ENCODE results near the gene ZCCHC8. TPM values are rescaled to one million over a fixed set of nuclear protein-coding genes. Genes with fewer than 3 reads are reported as not detected.

ZCCHC8 gene
- polyA plus RNA-seq, 2 of the 4 experiments (the other 2 are of a cell fraction) = 20.9 to 40.1 TPM

- TF ChIP-seq NR3C1 (IDR thresholded peaks at IDR 0.05) (no peak), HOXB13 (CRISPR knock-in tag; IDR thresholded peaks at IDR 0.05; ENCODE audit: low read depth) (no peak), HOXA7 (CRISPR knock-in tag; IDR thresholded peaks at IDR 0.05) (no peak), RCOR1 (IDR thresholded peaks at IDR 0.05; ENCODE audit: low read depth, low read length) (no peak), EHF (CRISPR knock-in tag; IDR thresholded peaks at IDR 0.05) (no peak), CTCF (IDR thresholded peaks at IDR 0.05) (no peak), EP300 (IDR thresholded peaks at IDR 0.05) (no peak), HEYL (CRISPR knock-in tag; IDR thresholded peaks at IDR 0.05) (no peak)
- TF ChIP-seq, protein P1, sequence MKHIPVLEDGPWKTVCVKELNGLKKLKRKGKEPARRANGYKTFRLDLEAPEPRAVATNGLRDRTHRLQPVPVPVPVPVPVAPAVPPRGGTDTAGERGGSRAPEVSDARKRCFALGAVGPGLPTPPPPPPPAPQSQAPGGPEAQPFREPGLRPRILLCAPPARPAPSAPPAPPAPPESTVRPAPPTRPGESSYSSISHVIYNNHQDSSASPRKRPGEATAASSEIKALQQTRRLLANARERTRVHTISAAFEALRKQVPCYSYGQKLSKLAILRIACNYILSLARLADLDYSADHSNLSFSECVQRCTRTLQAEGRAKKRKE (CRISPR knock-in tag; IDR thresholded peaks at IDR 0.05; ENCODE audit: low read depth) = no peak
- ATAC-seq (no peak), FAIRE-seq (no peak), DNase-seq (ENCODE audit: low read depth in 1 of 2, low spot score in 1 of 2) (no peak)
- ChIA-PET POLR2A (interaction anchor here (0.6 kb wide), 1 partner anchor 311 kb away, joined by 4 read pairs; the partner anchor contains the start of gene DIABLO), CTCF (interaction anchor here (0.7 to 1.1 kb wide), 2 partner anchors 216 to 401 kb away, joined by 3 read pairs; partner anchors contain the start of gene DENR)
- 90% methylated on average over 4 of the region's 4 CpGs for WGBS (ENCODE audit: missing lambda C conversion rate)
- H3K9me3 ChIP-seq = no peaks in the 10 kb centered on the region
- no peak overlapping the region for H3K27ac ChIP-seq
- no peak overlapping the region for H3K4me3 ChIP-seq
- no peak overlapping the region for H3K4me2 ChIP-seq
- H3K4me1 ChIP-seq = no peaks in the 10 kb centered on the region
Measured at GRCh38 chr12:122537021-122537420, 36.3 kb upstream of the ZCCHC8 start.

DNA sequence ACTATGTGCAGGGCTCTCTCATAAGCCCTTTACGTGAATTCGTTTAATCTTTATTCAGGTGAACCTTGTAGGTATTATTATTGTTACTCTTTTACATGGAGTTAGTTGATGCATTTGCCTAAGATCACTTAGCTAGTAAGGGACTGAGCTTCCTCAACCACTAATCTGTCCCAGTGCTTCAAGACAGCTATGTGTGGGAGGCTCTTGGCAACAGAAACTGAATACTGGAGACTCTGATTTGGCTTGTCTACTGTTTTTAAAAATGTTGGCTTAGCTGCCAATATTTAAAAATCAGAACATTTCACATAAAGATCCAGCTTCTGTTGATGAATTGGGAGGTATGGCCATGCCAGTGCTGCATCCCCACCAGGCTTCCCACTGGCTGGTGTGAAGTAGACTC lies 33.1 kb upstream of the ZCCHC8 start:
- FAIRE-seq (no peak), DNase-seq (ENCODE audit: low read depth in 1 of 2, low spot score in 1 of 2) (no peak)
- H3K4me2 ChIP-seq = no peak overlapping the region

More for the DNA sequence above, 33.1 kb upstream of the ZCCHC8 start:
- POLR2A ChIA-PET = no interaction called here
- no peak for ATAC-seq
- Histone ChIP-seq H3K9me3 (no peaks in the 10 kb centered on the region), H3K4me1 (no peaks in the 10 kb centered on the region; the same call in 2 of the 3 replicates), H3K4me3 (no peak overlapping the region), H3K27ac (no peak overlapping the region)
- over 99% methylated on average over 2 of the region's 2 CpGs for WGBS (ENCODE audit: missing lambda C conversion rate)
- TF ChIP-seq RAD21 (conservative IDR thresholded peaks at IDR 0.05 in 1 of 2, IDR thresholded peaks at IDR 0.05 in 1 of 2) (no peak), CHD2 (IDR thresholded peaks at IDR 0.05; ENCODE audit: low read length, partially characterized antibody) (no peak), CBX8 (IDR thresholded peaks at IDR 0.05) (no peak), PHF8 (IDR thresholded peaks at IDR 0.05; ENCODE audit: borderline replicate concordance, low read depth) (no peak), TP53 (CRISPR knock-in tag; IDR thresholded peaks at IDR 0.05) (no peak), ELK1 (IDR thresholded peaks at IDR 0.05; ENCODE audit: low read depth, low read length) (no peak), ZNF302 (CRISPR knock-in tag; IDR thresholded peaks at IDR 0.05) (no peak), RFX5 (IDR thresholded peaks at IDR 0.05) (no peak), HOXA7 (CRISPR knock-in tag; IDR thresholded peaks at IDR 0.05) (no peak), HOXB13 (CRISPR knock-in tag; IDR thresholded peaks at IDR 0.05; ENCODE audit: low read depth) (no peak), POLR2A (IDR thresholded peaks at IDR 0.05; ENCODE audit: low read length) (no peak), SREBF2 (IDR thresholded peaks at IDR 0.05) (no peak), TFCP2L1 (CRISPR knock-in tag; IDR thresholded peaks at IDR 0.05) (no peak), HEYL (CRISPR knock-in tag; IDR thresholded peaks at IDR 0.05) (no peak), HOXB5 (CRISPR knock-in tag; IDR thresholded peaks at IDR 0.05) (no peak), ZSCAN20 (CRISPR knock-in tag; IDR thresholded peaks at IDR 0.05) (no peak), NPAS2 (CRISPR knock-in tag; IDR thresholded peaks at IDR 0.05; ENCODE audit: borderline replicate concordance) (no peak), FOSL2 (IDR thresholded peaks at IDR 0.05) (no peak), FOSL2 (CRISPR knock-in tag; IDR thresholded peaks at IDR 0.05) (no peak)
- TF ChIP-seq, protein P2, sequence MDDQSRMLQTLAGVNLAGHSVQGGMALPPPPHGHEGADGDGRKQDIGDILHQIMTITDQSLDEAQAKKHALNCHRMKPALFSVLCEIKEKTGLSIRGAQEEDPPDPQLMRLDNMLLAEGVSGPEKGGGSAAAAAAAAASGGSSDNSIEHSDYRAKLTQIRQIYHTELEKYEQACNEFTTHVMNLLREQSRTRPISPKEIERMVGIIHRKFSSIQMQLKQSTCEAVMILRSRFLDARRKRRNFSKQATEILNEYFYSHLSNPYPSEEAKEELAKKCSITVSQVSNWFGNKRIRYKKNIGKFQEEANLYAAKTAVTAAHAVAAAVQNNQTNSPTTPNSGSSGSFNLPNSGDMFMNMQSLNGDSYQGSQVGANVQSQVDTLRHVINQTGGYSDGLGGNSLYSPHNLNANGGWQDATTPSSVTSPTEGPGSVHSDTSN (IDR thresholded peaks at IDR 0.05) = no peak
- CTCF ChIA-PET = interaction anchor here (1.2 kb wide), 2 partner anchors 17 to 27 kb away, joined by 4 to 5 read pairs; no protein-coding TSS in a partner anchor
